ENCODE results near the gene CAPZB.

The CAPZB gene

GRCh38 chr1:19429611-19430010 is 55.7 kb downstream of the CAPZB start:
- DNase-seq (ENCODE audit: low spot score) = no peak

- DNase-seq (ENCODE audit: low spot score) = peak; percentile 57
Measured at GRCh38 chr1:19427087-19427781, 58.1 kb downstream of the CAPZB start.

- DNase-seq (ENCODE audit: low spot score) = no peak
Measured at GRCh38 chr1:19426294-19427086, 58.8 kb downstream of the CAPZB start.

GRCh38 chr1:19425646-19426239 is 59.6 kb downstream of the CAPZB start:
- no peak for DNase-seq (ENCODE audit: low spot score)

- no peak for DNase-seq (ENCODE audit: low spot score)
Measured at GRCh38 chr1:19424651-19425570, 60.4 kb downstream of the CAPZB start.

- DNase-seq (ENCODE audit: low spot score) = no peak
Measured at GRCh38 chr1:19423130-19423529, 62.2 kb downstream of the CAPZB start.

GRCh38 chr1:19421365-19421764 is 64.0 kb downstream of the CAPZB start:
- no peak for DNase-seq (ENCODE audit: low spot score)

- DNase-seq (ENCODE audit: low spot score) = no peak
Measured at GRCh38 chr1:19420606-19421005, 64.7 kb downstream of the CAPZB start.

- DNase-seq (ENCODE audit: low spot score) = no peak
Measured at GRCh38 chr1:19419691-19420090, 65.6 kb downstream of the CAPZB start.

GRCh38 chr1:19418503-19418971 is 66.8 kb downstream of the CAPZB start:
- DNase-seq (ENCODE audit: low spot score) = no peak

GRCh38 chr1:19416921-19417470 is 68.3 kb downstream of the CAPZB start:
- no peak for DNase-seq (ENCODE audit: low spot score)

- DNase-seq (ENCODE audit: low spot score) = no peak
Measured at GRCh38 chr1:19416145-19416544, 69.2 kb downstream of the CAPZB start.

GRCh38 chr1:19414515-19415121 is 70.7 kb downstream of the CAPZB start:
- DNase-seq (ENCODE audit: low spot score) = no peak

GRCh38 chr1:19413999-19414398 is 71.3 kb downstream of the CAPZB start:
- no peak for DNase-seq (ENCODE audit: low spot score)

GRCh38 chr1:19412654-19413053 is 72.7 kb downstream of the CAPZB start:
- no peak for DNase-seq (ENCODE audit: low spot score)

GRCh38 chr1:19411612-19412011 is 73.7 kb downstream of the CAPZB start:
- no peak for DNase-seq (ENCODE audit: low spot score)

- no peak for DNase-seq (ENCODE audit: low spot score)
Measured at GRCh38 chr1:19410393-19410792, 74.9 kb downstream of the CAPZB start.

- no peak for DNase-seq (ENCODE audit: low spot score)
Measured at GRCh38 chr1:19409477-19410341, 75.6 kb downstream of the CAPZB start.

GRCh38 chr1:19407494-19408096 is 77.7 kb downstream of the CAPZB start:
- DNase-seq (ENCODE audit: low spot score) = no peak

- DNase-seq (ENCODE audit: low spot score) = no peak
Measured at GRCh38 chr1:19406680-19407079, 78.7 kb downstream of the CAPZB start.
